ENCODE results near the gene SULT2A1.

DNA sequence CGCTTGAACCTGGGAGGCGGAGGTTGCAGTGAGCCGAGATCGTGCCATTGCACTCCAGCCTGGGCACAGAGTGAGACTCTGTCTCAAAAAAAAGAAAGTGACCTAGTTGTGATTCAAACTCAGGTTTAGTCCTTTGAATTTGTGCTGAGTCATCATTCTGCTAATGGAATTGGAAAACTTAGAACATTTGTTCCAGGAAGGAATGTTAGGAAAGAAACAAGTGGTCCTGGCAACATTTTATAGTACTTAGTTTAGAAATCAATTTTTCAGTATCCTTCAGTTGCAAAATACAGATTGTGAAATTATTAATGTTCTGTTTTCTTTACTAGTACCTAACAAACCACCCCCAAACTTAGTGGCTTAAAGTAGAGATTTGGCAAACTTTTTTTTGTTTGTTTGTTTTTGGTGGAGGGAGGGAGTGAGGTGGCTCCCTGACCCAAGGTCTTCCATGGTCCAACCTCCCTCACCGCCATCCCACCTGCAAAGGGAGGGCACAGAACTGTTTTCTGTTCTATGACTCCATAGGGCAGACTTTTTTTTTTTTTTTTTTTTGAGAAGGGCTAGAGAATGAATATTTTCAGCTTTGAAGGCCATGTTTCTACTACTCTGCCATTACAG lies 9.2 kb upstream of the SULT2A1 start:
- TF ChIP-seq, protein P1, sequence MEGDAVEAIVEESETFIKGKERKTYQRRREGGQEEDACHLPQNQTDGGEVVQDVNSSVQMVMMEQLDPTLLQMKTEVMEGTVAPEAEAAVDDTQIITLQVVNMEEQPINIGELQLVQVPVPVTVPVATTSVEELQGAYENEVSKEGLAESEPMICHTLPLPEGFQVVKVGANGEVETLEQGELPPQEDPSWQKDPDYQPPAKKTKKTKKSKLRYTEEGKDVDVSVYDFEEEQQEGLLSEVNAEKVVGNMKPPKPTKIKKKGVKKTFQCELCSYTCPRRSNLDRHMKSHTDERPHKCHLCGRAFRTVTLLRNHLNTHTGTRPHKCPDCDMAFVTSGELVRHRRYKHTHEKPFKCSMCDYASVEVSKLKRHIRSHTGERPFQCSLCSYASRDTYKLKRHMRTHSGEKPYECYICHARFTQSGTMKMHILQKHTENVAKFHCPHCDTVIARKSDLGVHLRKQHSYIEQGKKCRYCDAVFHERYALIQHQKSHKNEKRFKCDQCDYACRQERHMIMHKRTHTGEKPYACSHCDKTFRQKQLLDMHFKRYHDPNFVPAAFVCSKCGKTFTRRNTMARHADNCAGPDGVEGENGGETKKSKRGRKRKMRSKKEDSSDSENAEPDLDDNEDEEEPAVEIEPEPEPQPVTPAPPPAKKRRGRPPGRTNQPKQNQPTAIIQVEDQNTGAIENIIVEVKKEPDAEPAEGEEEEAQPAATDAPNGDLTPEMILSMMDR (IDR thresholded peaks at IDR 0.05; ENCODE audit: insufficient read depth, low read length, poor library complexity, severe bottlenecking) = no peak
- no peak for TF ChIP-seq EZH2phosphoT487 (conservative IDR thresholded peaks at IDR 0.05; ENCODE audit: low read length)

All from SU-DHL-6 (cell line).